H1 (cell line): Measurements from ENCODE around the gene PLCB4. TPM values are rescaled to one million over a fixed set of nuclear protein-coding genes. Genes with fewer than 3 reads are reported as not detected.

Experiments
- CTCF ChIA-PET: fragments of 300-600 bp; sonication (Branson Sonifier 250); formaldehyde crosslinking; loops from one replicate; lab custom pipeline; 2021; ENCODE audit not compliant: partially characterized antibody; lab: Charles Lee
- POLR2A ChIA-PET: fragments of 300-600 bp; sonication (Branson Sonifier 250); formaldehyde crosslinking; loops from one replicate; lab custom pipeline; 2021; ENCODE audit warnings: inconsistent platforms; ENCODE audit not compliant: partially characterized antibody; lab: Charles Lee
- DNase-seq, 2 experiments: peaks; one replicate each; pipeline versions ENCODE4 v3.0.0 to v3.0.0-alpha.2; 2010 to 2022; ENCODE audit warnings: low spot score in 2 of 2, low read depth in 1 of 2, mixed read lengths in 1 of 2
- FAIRE-seq: peaks from 2 replicates; lab custom pipeline; 2011; peaks lifted over from hg19 to GRCh38; lab: Jason Lieb, UNC
- H2AFZ ChIP-seq: 2 replicates; pipeline ENCODE4 v1.8.1; 2012; ENCODE audit warnings: low read length, inconsistent platforms
- H2AK5ac ChIP-seq: 2 replicates; pipeline ENCODE4 v1.6.1; 2013; ENCODE audit warnings: low read depth, low read length
- H2BK120ac ChIP-seq: replicated peaks from 2 replicates; pipeline ENCODE3; 2013; ENCODE audit warnings: low read depth, low read length, inconsistent platforms
- H2BK12ac ChIP-seq: 2 replicates; pipeline ENCODE4 v1.6.1; 2013; ENCODE audit warnings: low read depth, low read length
- H2BK15ac ChIP-seq: 2 replicates; pipeline ENCODE4 v1.6.1; 2013; ENCODE audit warnings: low read length
- H2BK20ac ChIP-seq: 2 replicates; pipeline ENCODE4 v1.6.1; 2013; ENCODE audit warnings: low read length
- H2BK5ac ChIP-seq: 2 replicates; pipeline ENCODE4 v1.6.1; 2013; ENCODE audit warnings: low read depth, low read length
- H3K14ac ChIP-seq: 2 replicates; pipeline ENCODE4 v1.6.1; 2013; ENCODE audit warnings: inconsistent platforms; ENCODE audit not compliant: insufficient read length
- H3K18ac ChIP-seq: 2 replicates; pipeline ENCODE4 v1.6.1; 2013; ENCODE audit warnings: low read length; ENCODE audit errors: extremely low read depth
- H3K23ac ChIP-seq: 2 replicates; pipeline ENCODE4 v1.6.1; 2013; ENCODE audit warnings: inconsistent platforms; ENCODE audit not compliant: insufficient read length
- H3K23me2 ChIP-seq: 2 replicates; pipeline ENCODE4 v1.6.1; 2013; ENCODE audit warnings: low read depth, low read length
- H3K27ac ChIP-seq: 2 replicates; pipeline ENCODE4 v1.6.1; 2011; ENCODE audit warnings: low read depth, low read length, inconsistent platforms
- H3K27me3 ChIP-seq, 4 experiments: replicated peaks in 1 of 4; 1 replicate in 1 of 4; 2 replicates in 3 of 4; pipeline versions ENCODE4 v1.6.1 to v1.8.1; 2011 to 2013; ENCODE audit warnings: low read length in 3 of 4, mild to moderate bottlenecking in 3 of 4, inconsistent platforms in 2 of 4, mixed read lengths in 2 of 4, moderate library complexity in 1 of 4; ENCODE audit not compliant: control insufficient read depth in 3 of 4, insufficient read depth in 3 of 4; ENCODE audit errors: extremely low read depth in 1 of 4
- H3K36me3 ChIP-seq, 4 experiments: 2 replicates each; pipeline versions ENCODE4 v1.6.1 to v1.8.1; 2011 to 2013; ENCODE audit warnings: mild to moderate bottlenecking in 4 of 4, low read length in 3 of 4, moderate library complexity in 2 of 4, control low read depth in 1 of 4, inconsistent platforms in 1 of 4; ENCODE audit not compliant: insufficient read depth in 4 of 4, control insufficient read depth in 2 of 4
- H3K4ac ChIP-seq: replicated peaks from 2 replicates; pipeline ENCODE3; 2013; ENCODE audit warnings: low read length, low read depth, mixed read lengths, inconsistent platforms; ENCODE audit not compliant: insufficient read length
- H3K4me1 ChIP-seq, 4 experiments: replicated peaks in 1 of 4; 1 replicate in 1 of 4; 2 replicates in 3 of 4; pipeline versions ENCODE4 v1.6.1 to v1.8.1; 2011 to 2013; ENCODE audit warnings: low read length in 3 of 4, inconsistent platforms in 2 of 4, mixed read lengths in 1 of 4; ENCODE audit not compliant: insufficient read depth in 4 of 4, control insufficient read depth in 3 of 4
- H3K4me2 ChIP-seq, 2 experiments: 2 replicates each; pipeline versions ENCODE4 v1.6.1 to v1.8.1; 2011 to 2013; ENCODE audit warnings: low read depth in 2 of 2, low read length in 2 of 2, control low read depth in 1 of 2, inconsistent platforms in 1 of 2, mild to moderate bottlenecking in 1 of 2; ENCODE audit not compliant: insufficient read depth in 1 of 2
- H3K4me3 ChIP-seq, 4 experiments: fragments of 200-600, 300-600 bp in 1 of 4; sonication (generic), shearing (Covaris generic), sonication (Bioruptor Twin) in 1 of 4; 2 replicates each; pipeline versions ENCODE4 v1.5.1 to v1.8.1; 2011 to 2016; ENCODE audit warnings: low read length in 4 of 4, low read depth in 3 of 4, control low read depth in 2 of 4, inconsistent platforms in 2 of 4, mild to moderate bottlenecking in 2 of 4, mixed read lengths in 1 of 4, moderate library complexity in 1 of 4; ENCODE audit not compliant: insufficient read depth in 2 of 4; ENCODE audit errors: extremely low read depth in 1 of 4
- H3K56ac ChIP-seq: replicated peaks from 2 replicates; pipeline ENCODE3; 2013; ENCODE audit warnings: low read depth, mild to moderate bottlenecking, mixed read lengths, low read length, inconsistent platforms; ENCODE audit not compliant: insufficient read length
- H3K79me1 ChIP-seq: 2 replicates; pipeline ENCODE4 v1.6.1; 2013; ENCODE audit warnings: low read depth, low read length, control low read depth
- H3K79me2 ChIP-seq, 2 experiments: 2 replicates each; pipeline versions ENCODE4 v1.6.1 to v1.8.1; 2012 to 2013; ENCODE audit warnings: low read length in 2 of 2, mild to moderate bottlenecking in 2 of 2, inconsistent platforms in 1 of 2; ENCODE audit not compliant: insufficient read depth in 2 of 2, control insufficient read depth in 1 of 2
- H3K9ac ChIP-seq, 4 experiments: replicated peaks in 1 of 4; 1 replicate in 1 of 4; 2 replicates in 3 of 4; pipeline versions ENCODE4 v1.6.1 to v1.8.1; 2011 to 2013; ENCODE audit warnings: low read depth in 3 of 4, low read length in 3 of 4, control low read depth in 2 of 4, mild to moderate bottlenecking in 2 of 4, moderate library complexity in 2 of 4, inconsistent platforms in 1 of 4; ENCODE audit errors: extremely low read depth in 1 of 4
- H3K9me3 ChIP-seq, 2 experiments: 2 replicates each; pipeline versions ENCODE4 v1.6.1 to v1.8.1; 2012 to 2013; ENCODE audit warnings: mild to moderate bottlenecking in 2 of 2, moderate library complexity in 2 of 2, control low read depth in 1 of 2, inconsistent platforms in 1 of 2, low read depth in 1 of 2, low read length in 1 of 2, mixed read lengths in 1 of 2; ENCODE audit not compliant: insufficient read depth in 2 of 2
- H4K20me1 ChIP-seq, 2 experiments: replicated peaks in 1 of 2; 2 replicates each; pipeline versions ENCODE3 to v1.8.1; 2011 to 2013; ENCODE audit warnings: inconsistent platforms in 2 of 2, low read length in 2 of 2, mild to moderate bottlenecking in 1 of 2; ENCODE audit not compliant: insufficient read depth in 2 of 2, control insufficient read depth in 1 of 2
- H4K5ac ChIP-seq: 2 replicates; pipeline ENCODE4 v1.6.1; 2013; ENCODE audit warnings: low read length, low read depth, mixed read lengths, inconsistent platforms; ENCODE audit not compliant: insufficient read length
- H4K8ac ChIP-seq: 2 replicates; pipeline ENCODE4 v1.8.0; 2013; ENCODE audit warnings: mild to moderate bottlenecking, moderate library complexity, low read length, inconsistent platforms; ENCODE audit not compliant: insufficient read depth; ENCODE audit errors: extremely low read depth
- H4K91ac ChIP-seq: replicated peaks from 2 replicates; pipeline ENCODE3; 2013; ENCODE audit warnings: low read length, mixed read lengths, inconsistent platforms; ENCODE audit not compliant: insufficient read length
- CTBP2 ChIP-seq: IDR thresholded peaks from 2 replicates; pipeline ENCODE4 v1.7.0; 2011; ENCODE audit warnings: borderline replicate concordance, mild to moderate bottlenecking, moderate library complexity, mixed read lengths, low read length; ENCODE audit not compliant: insufficient read depth, insufficient read length
- WGBS, 2 experiments: shearing (Covaris generic) in 1 of 2; methylation state at CpG; one replicate each; pipeline versions ENCODE4 v1.1.6 to v1.1.7; 2013 to 2015; ENCODE audit warnings: low lambda C conversion rate in 2 of 2, mixed read lengths in 2 of 2, inconsistent platforms in 1 of 2, low coverage in 1 of 2, missing lambda C conversion rate in 1 of 2; ENCODE audit not compliant: insufficient replicate concordance in 2 of 2, insufficient coverage in 1 of 2, insufficient read length in 1 of 2; ENCODE audit errors: extremely low coverage in 1 of 2, missing lambda C conversion rate in 1 of 2; 5-methylcytosine and 5-hydroxymethylcytosine counted together
- polyA plus RNA-seq, 7 experiments: library from polyadenylated mRNA; depleted of rRNA in 3 of 7; stranded (reverse) in 5 of 7; unstranded in 2 of 7; fragments of >200 nt in 5 of 7; fragments of 200-250 nt in 2 of 7; gene quantifications; 1 replicate in 5 of 7; 2 replicates in 1 of 7; 4 replicates in 1 of 7; pipeline versions ENCODE4 v1.2.1 to v1.2.3, GENCODE V29; 2011 to 2013; ENCODE audit warnings: missing spikeins in 2 of 7, mixed read lengths in 2 of 7
- total RNA-seq: library from RNA; stranded (reverse); fragmentation: NEBNext Ultra II Directional; extraction: Animal tissue kit (Norgen Biotek cat#: 25700); gene quantifications from 2 replicates; pipeline ENCODE4 v1.2.1, GENCODE V29; 2021

PLCB4 gene
- total and polyA plus RNA-seq, 2 of the 8 experiments (the other 6 are each of a cell fraction or from before 2014, with no cell fraction given) = 3.2 to 14.1 TPM

GRCh38 chr20:9453201-9453600 is 384.3 kb downstream of the PLCB4 start:
- Histone ChIP-seq H2AFZ (no peak overlapping the region), H3K9me3 (no peaks in the 10 kb centered on the region), H3K79me1 (no peaks in the 10 kb centered on the region), H4K20me1 (no peaks in the 10 kb centered on the region), H3K14ac (no peak overlapping the region), H4K5ac (no peak overlapping the region), H3K4me2 (no peak overlapping the region), H3K23me2 (no peaks in the 10 kb centered on the region), H2BK15ac (no peak overlapping the region), H2BK12ac (no peak overlapping the region), H2BK120ac (no peak overlapping the region), H3K36me3 (peaks cover 0 to 2% (median 0%) of the 10 kb centered on the region in 4 experiments; a peak in 2 of 8 replicates), H3K27ac (no peak overlapping the region), H4K91ac (no peak overlapping the region), H3K23ac (no peak overlapping the region), H2BK5ac (no peak overlapping the region), H3K18ac (no peak overlapping the region), H3K4me1 (no peaks in the 10 kb centered on the region), H3K79me2 (no peaks in the 10 kb centered on the region), H3K9ac (no peak overlapping the region), H3K56ac (no peak overlapping the region), H3K27me3 (no peaks in the 10 kb centered on the region), H2AK5ac (no peak overlapping the region), H3K4ac (no peak overlapping the region), H3K4me3 (no peak overlapping the region), H4K8ac (no peak overlapping the region), H2BK20ac (no peak overlapping the region)
- CTCF ChIA-PET = interaction anchor here (1.2 to 2.0 kb wide), 3 partner anchors 45 to 459 kb away, joined by 3 to 5 read pairs (median 3); no protein-coding TSS in a partner anchor
- 91% methylated on average over 2 of the region's 2 CpGs; no CpG with 5 or more reads in 1 of the 2 experiments for WGBS, 2 experiments
- DNase-seq (no peak), FAIRE-seq (no peak)
- POLR2A ChIA-PET = no interaction called here
- no peak for TF ChIP-seq CTBP2
